ENCODE measurements around the gene MTA3.

DNA sequence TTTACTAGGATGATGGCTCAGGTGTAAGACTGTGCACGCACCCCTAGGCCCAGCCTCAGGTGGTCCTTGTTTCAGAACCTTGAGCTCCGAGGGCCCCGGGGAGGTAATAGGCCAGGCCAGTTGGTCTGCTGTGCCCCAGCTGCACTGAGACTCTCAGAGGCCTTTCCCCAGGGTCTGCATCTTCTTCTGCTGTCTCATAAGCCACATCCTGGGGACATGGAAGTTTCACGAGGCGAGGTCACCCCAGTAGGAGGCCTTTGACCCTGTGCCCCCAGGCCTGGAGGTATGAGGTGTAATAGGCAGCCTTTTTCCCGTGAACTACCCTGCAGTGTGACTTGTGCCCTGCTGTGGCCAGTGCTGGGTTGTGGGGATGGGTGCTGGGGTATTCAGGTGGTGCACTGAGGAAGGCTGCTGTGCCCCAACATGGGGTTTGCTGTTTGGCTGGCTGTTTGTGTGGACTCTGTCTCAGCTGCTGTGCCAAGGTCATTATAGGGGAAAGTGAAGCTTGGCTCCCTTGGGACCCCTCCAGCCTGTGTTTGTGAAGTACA is 188.6 kb downstream of the MTA3 start:
- TF ChIP-seq CTCF (IDR thresholded peaks at IDR 0.05; ENCODE audit: low read depth, low read length) (no peak), POLR2A (IDR thresholded peaks at IDR 0.05; ENCODE audit: extremely low read depth, insufficient read length) (no peak), MAX (IDR thresholded peaks at IDR 0.05; ENCODE audit: low read depth, low read length) (no peak), MYC (IDR thresholded peaks at IDR 0.05; ENCODE audit: low read depth, low read length) (no peak)

Data from NB4 (cell line).